ENCODE measurements around the gene DTX1.

DNA sequence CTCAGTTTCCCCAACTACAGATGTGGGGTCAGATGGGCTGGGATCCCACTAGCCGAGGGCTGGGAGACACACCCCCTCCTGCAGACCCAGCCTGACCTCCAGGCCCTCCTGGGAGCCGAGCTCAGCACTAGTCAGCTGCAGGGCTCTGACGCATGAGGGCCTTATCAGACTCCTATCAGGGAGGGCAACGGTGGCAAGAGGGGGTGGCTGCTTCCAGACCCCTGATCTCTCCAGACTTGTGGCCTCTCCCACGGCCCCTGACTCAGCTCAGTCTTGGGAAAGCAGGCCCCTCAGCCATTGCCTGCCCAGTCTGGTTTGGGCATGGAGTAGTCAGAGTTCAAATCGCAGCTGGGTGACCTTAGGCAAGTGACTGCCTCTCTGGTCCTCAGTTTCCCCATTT is 76.5 kb downstream of the DTX1 start:
- TF ChIP-seq CTCF (IDR thresholded peaks at IDR 0.05), result no peak
- no peak for TF ChIP-seq POLR2A (IDR thresholded peaks at IDR 0.05)

Measured in stomach (tissue), 4 donors.